Lung microvascular endothelial cell (primary cell): ENCODE measurements around the gene SLC23A2. TPM values are rescaled to one million over a fixed set of nuclear protein-coding genes. Genes with fewer than 3 reads are reported as not detected.
"Not testable (repeated sequence)": the region's sequence is repeated elsewhere in the genome, so short reads cannot be mapped to it uniquely, and the experiment has no call there.

ENCODE experiments used
- DNase-seq, 2 donors: peaks; one replicate each; pipeline versions ENCODE4 v3.0.0 to v3.0.0-alpha.2; 2010; ENCODE audit warnings: low read depth in 2 of 2
- total RNA-seq: library from RNA; depleted of rRNA; stranded (reverse); fragments of >200 nt; gene quantifications from 2 replicates; pipeline ENCODE4 v1.2.1, GENCODE V29; 2014

SLC23A2 gene
- 13.1 and 14.7 TPM in 2 replicates for total RNA-seq

- DNase-seq, result peak; percentile 14 to 52
These were observed at the start of gene SLC23A2 for GRCh38 chr20:5001174-5002076. Gene SLC23A2, minus strand, starts transcription at chr20:5001510. Its CDS starts 68,948 bp downstream, at chr20:4932562.

GRCh38 chr20:5046656-5047339 lies 45.5 kb upstream of the SLC23A2 start:
- DNase-seq, result no peak

GRCh38 chr20:5045906-5046305 lies 44.6 kb upstream of the SLC23A2 start:
- DNase-seq, result no peak

GRCh38 chr20:5044075-5044620 lies 42.8 kb upstream of the SLC23A2 start:
- DNase-seq, result no peak

- DNase-seq, result no peak
These were observed 40.1 kb upstream of the SLC23A2 start for GRCh38 chr20:5041433-5041832.

- DNase-seq, result no peak
These were observed 39.0 kb upstream of the SLC23A2 start for GRCh38 chr20:5040345-5040744.

- DNase-seq, result no peak
These were observed 38.6 kb upstream of the SLC23A2 start for GRCh38 chr20:5039889-5040288.

GRCh38 chr20:5039255-5039657 lies 37.9 kb upstream of the SLC23A2 start:
- DNase-seq, result peak in 1 of 2 donors; percentile 3

GRCh38 chr20:5036828-5037227 lies 35.5 kb upstream of the SLC23A2 start:
- DNase-seq, result no peak

GRCh38 chr20:5035518-5035917 lies 34.2 kb upstream of the SLC23A2 start:
- DNase-seq, result not testable (repeated sequence)

GRCh38 chr20:5033566-5033965 lies 32.3 kb upstream of the SLC23A2 start:
- DNase-seq, result no peak

GRCh38 chr20:5031701-5032100 lies 30.4 kb upstream of the SLC23A2 start:
- not testable (repeated sequence) for DNase-seq

GRCh38 chr20:5031206-5031557 lies 29.9 kb upstream of the SLC23A2 start:
- DNase-seq, result no peak

GRCh38 chr20:5030348-5031205 lies 29.3 kb upstream of the SLC23A2 start:
- DNase-seq, result no peak

- not testable (repeated sequence) for DNase-seq
These were observed 27.1 kb upstream of the SLC23A2 start for GRCh38 chr20:5028258-5029059.

GRCh38 chr20:5024982-5025381 lies 23.7 kb upstream of the SLC23A2 start:
- DNase-seq, result no peak

- DNase-seq, result no peak
These were observed 22.8 kb upstream of the SLC23A2 start for GRCh38 chr20:5024103-5024502.

GRCh38 chr20:5023171-5023570 lies 21.9 kb upstream of the SLC23A2 start:
- not testable (repeated sequence) for DNase-seq

GRCh38 chr20:5020760-5021159 lies 19.4 kb upstream of the SLC23A2 start:
- DNase-seq, result peak in 1 of 2 donors; percentile 17

- DNase-seq, result no peak
These were observed 12.6 kb upstream of the SLC23A2 start for GRCh38 chr20:5013682-5014447.
